ENCODE data around the gene RS1. TPM values are rescaled to one million over a fixed set of nuclear protein-coding genes. Genes with fewer than 3 reads are reported as not detected.

Gene RS1
- total RNA-seq, 4 donors from 2014 or later: not detected

- 40 to 56% methylated on average over 1 of the region's 1 CpG for WGBS, 2 donors
- no peak for DNase-seq (ENCODE audit: low spot score in 2 of 2)
- intact Hi-C loops (cut with DNase I; ENCODE audit: low total_unique reads): no loop called here
These were observed 19.5 kb upstream of the RS1 start for GRCh38 chrX:18691431-18691830.

GRCh38 chrX:18687856-18688495, 16.1 kb upstream of the RS1 start:
- 85 to 90% methylated on average over 7 of the region's 7 CpGs for WGBS, 2 donors
- no peak for DNase-seq (ENCODE audit: low spot score in 2 of 2)
- intact Hi-C loops (cut with DNase I; ENCODE audit: low total_unique reads): no loop called here
- TF ChIP-seq POLR2A (IDR thresholded peaks at IDR 0.05) (no peak), CTCF (IDR thresholded peaks at IDR 0.05) (no peak)
- no peak overlapping the region for H3K4me3 ChIP-seq (ENCODE audit: low read depth, poor library complexity, severe bottlenecking)

More at GRCh38 chrX:18691431-18691830, 19.5 kb upstream of the RS1 start:
- no peak overlapping the region for H3K4me3 ChIP-seq (ENCODE audit: low read depth, poor library complexity, severe bottlenecking)
- TF ChIP-seq CTCF (IDR thresholded peaks at IDR 0.05) (no peak), POLR2A (IDR thresholded peaks at IDR 0.05) (no peak)

GRCh38 chrX:18682979-18683387, 11.1 kb upstream of the RS1 start:
- 51 to 81% methylated on average over 5 to 9 of the region's 9 CpGs for WGBS, 2 donors
- no peak for DNase-seq (ENCODE audit: low spot score in 2 of 2)
- no peak for TF ChIP-seq POLR2A (IDR thresholded peaks at IDR 0.05)
- TF ChIP-seq CTCF (IDR thresholded peaks at IDR 0.05): no peak
- intact Hi-C loops (cut with DNase I; ENCODE audit: low total_unique reads): no loop called here
- H3K4me3 ChIP-seq (ENCODE audit: low read depth, poor library complexity, severe bottlenecking): no peak overlapping the region

- H3K4me3 ChIP-seq (ENCODE audit: low read depth, poor library complexity, severe bottlenecking): no peak overlapping the region
- DNase-seq (ENCODE audit: low spot score in 2 of 2): no peak
- no peak for TF ChIP-seq CTCF (IDR thresholded peaks at IDR 0.05)
- TF ChIP-seq POLR2A (IDR thresholded peaks at IDR 0.05): no peak
- 93% methylated on average over 5 to 6 of the region's 6 CpGs for WGBS, 2 donors
- intact Hi-C loops (cut with DNase I; ENCODE audit: low total_unique reads): no loop called here
These were observed 10.1 kb upstream of the RS1 start for GRCh38 chrX:18681996-18682395.

GRCh38 chrX:18677161-18677869, 5.4 kb upstream of the RS1 start:
- intact Hi-C loops (cut with DNase I; ENCODE audit: low total_unique reads): no loop called here
- 81 to 87% methylated on average over 12 to 17 of the region's 17 CpGs for WGBS, 2 donors
- no peak for TF ChIP-seq POLR2A (IDR thresholded peaks at IDR 0.05)
- TF ChIP-seq CTCF (IDR thresholded peaks at IDR 0.05): no peak
- no peak for DNase-seq (ENCODE audit: low spot score in 2 of 2)
- no peak overlapping the region for H3K4me3 ChIP-seq (ENCODE audit: low read depth, poor library complexity, severe bottlenecking)
